SK-N-SH treated with all-trans-retinoic acid at 6 μM for 48 hours (cell line): ENCODE results near the gene ZNF22.

Experiments
- PPARA ChIP-seq: fragments of 250-450 bp; sonication (Bioruptor Pico); IDR thresholded peaks from 2 replicates; pipeline ENCODE4 v1.5.0; 2020; ENCODE audit warnings: mild to moderate bottlenecking, borderline replicate concordance
- ZFP30 ChIP-seq: fragments of 450-650 bp; formaldehyde crosslinking; IDR thresholded peaks from 2 replicates; pipeline ENCODE4 v1.5.0; 2022; ENCODE audit warnings: mild to moderate bottlenecking, moderate library complexity
- TF ChIP-seq, protein P1 (sequence below): fragments of 250-450 bp; sonication (Bioruptor Pico); IDR thresholded peaks from 2 replicates; pipeline ENCODE4 v1.8.0; 2020; ENCODE audit warnings: mild to moderate bottlenecking, moderate library complexity, borderline replicate concordance

DNA sequence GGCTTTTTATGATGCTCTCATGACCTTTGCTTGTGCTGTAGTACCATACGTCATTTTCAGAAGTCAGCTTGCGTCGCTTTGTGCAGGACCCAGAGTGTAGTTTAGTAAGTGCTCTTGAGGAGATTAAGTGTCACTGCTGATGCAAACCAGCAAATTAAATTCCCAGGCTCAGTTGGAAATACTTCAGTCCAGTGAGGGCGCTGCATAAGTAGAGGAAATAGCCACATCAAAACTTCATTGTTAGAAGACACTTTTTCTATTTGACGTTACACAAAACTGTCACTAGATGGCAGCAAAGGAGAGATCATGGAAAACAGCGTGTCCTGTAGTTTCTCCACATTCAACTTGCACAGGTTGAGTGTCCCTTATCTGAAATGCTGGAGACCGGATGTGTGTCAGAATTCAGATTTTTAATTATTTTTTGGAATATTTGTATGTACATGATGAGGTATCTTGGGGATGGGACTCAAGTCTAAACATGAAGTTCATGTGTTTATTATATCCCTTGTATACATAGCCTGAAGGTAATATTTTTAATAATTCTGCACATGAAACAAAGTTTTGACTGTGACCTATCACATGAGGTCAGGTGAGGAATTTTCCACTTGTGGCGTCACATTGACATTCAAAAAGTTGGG lies 7.9 kb downstream of the ZNF22 start:
- TF ChIP-seq, protein P1, sequence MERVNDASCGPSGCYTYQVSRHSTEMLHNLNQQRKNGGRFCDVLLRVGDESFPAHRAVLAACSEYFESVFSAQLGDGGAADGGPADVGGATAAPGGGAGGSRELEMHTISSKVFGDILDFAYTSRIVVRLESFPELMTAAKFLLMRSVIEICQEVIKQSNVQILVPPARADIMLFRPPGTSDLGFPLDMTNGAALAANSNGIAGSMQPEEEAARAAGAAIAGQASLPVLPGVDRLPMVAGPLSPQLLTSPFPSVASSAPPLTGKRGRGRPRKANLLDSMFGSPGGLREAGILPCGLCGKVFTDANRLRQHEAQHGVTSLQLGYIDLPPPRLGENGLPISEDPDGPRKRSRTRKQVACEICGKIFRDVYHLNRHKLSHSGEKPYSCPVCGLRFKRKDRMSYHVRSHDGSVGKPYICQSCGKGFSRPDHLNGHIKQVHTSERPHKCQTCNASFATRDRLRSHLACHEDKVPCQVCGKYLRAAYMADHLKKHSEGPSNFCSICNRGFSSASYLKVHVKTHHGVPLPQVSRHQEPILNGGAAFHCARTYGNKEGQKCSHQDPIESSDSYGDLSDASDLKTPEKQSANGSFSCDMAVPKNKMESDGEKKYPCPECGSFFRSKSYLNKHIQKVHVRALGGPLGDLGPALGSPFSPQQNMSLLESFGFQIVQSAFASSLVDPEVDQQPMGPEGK (CRISPR knock-in tag): no peak
- TF ChIP-seq ZFP30 (CRISPR knock-in tag) (no peak), PPARA (CRISPR knock-in tag) (no peak)
